Colonic mucosa (tissue), 4 donors: ENCODE data around the gene HECW1. TPM values are rescaled to one million over a fixed set of nuclear protein-coding genes. Genes with fewer than 3 reads are reported as not detected.

Experiments used
- DNase-seq: peaks from one replicate; pipeline ENCODE4 v3.0.0-alpha.2; 2020
- H3K27ac ChIP-seq: fragments of 200-600 bp; one replicate; pipeline ENCODE4 v1.8.0; 2021
- H3K27me3 ChIP-seq: fragments of 200-600 bp; one replicate; pipeline ENCODE4 v1.8.0; 2021
- H3K36me3 ChIP-seq: fragments of 200-600 bp; one replicate; pipeline ENCODE4 v1.8.0; 2021
- H3K4me1 ChIP-seq: fragments of 200-600 bp; one replicate; pipeline ENCODE4 v1.8.0; 2021; ENCODE audit warnings: mild to moderate bottlenecking
- H3K4me3 ChIP-seq: fragments of 200-600 bp; one replicate; pipeline ENCODE4 v1.8.0; 2021
- H3K9ac ChIP-seq, 2 donors: one replicate each; pipeline ENCODE4 v1.7.0; 2013; ENCODE audit warnings: control low read depth in 2 of 2, low read depth in 2 of 2, low read length in 2 of 2
- H3K9me3 ChIP-seq: fragments of 200-600 bp; one replicate; pipeline ENCODE4 v1.8.0; 2021
- CTCF ChIP-seq: fragments of 200-600 bp; IDR thresholded peaks from one replicate; pipeline ENCODE4 v1.8.0; 2022; ENCODE audit warnings: antibody characterized with exemption, mild to moderate bottlenecking
- intact Hi-C: fragments of 100-400 bp; cut with DNase I; formaldehyde crosslinking; loops from one replicate; pipeline ENCODE4 v1.14.1; 2022
- total RNA-seq, 2 donors: library from RNA; stranded (reverse); fragmentation: NEBNext Ultra II Directional in 1 of 2; extraction: Animal tissue kit (Norgen Biotek cat#: 25700) in 1 of 2; gene quantifications; one replicate each; pipeline ENCODE4 v1.2.1, GENCODE V29; 2021
- donor health status: healthy.
- donor health status: DM: no; HTN: no; CAD: no.
- donor health status: DM: no; HTN: no; CAD: no.

The HECW1 gene
- total RNA-seq, 2 donors from 2014 or later, result 0.35 to 0.40 TPM

- peak overlapping the region; percentile 41 for H3K27ac ChIP-seq
- DNase-seq, result peak; percentile 61
- peak overlapping the region in 1 of 2 donors; percentile 38 for H3K9ac ChIP-seq
- H3K27me3 ChIP-seq, result no peaks in the 10 kb centered on the region
- TF ChIP-seq CTCF, result no peak
- intact Hi-C loops, result no loop called here
- peak overlapping the region; percentile 19 for H3K4me3 ChIP-seq
- no peaks in the 10 kb centered on the region for H3K4me1 ChIP-seq
- no peaks in the 10 kb centered on the region for H3K9me3 ChIP-seq
- no peaks in the 10 kb centered on the region for H3K36me3 ChIP-seq
Observed at GRCh38 chr7:43248961-43249822, 136.7 kb downstream of the HECW1 start.

- TF ChIP-seq CTCF, result no peak
- no peak for DNase-seq
- peak overlapping the region in 1 of 2 donors; percentile 14 for H3K9ac ChIP-seq
Observed at GRCh38 chr7:43249823-43250145, 137.3 kb downstream of the HECW1 start.

GRCh38 chr7:43260980-43261878, 148.8 kb downstream of the HECW1 start:
- H3K27ac ChIP-seq, result no peak overlapping the region
- no peak overlapping the region for H3K4me3 ChIP-seq
- no peaks in the 10 kb centered on the region for H3K27me3 ChIP-seq
- peak; percentile 71 for DNase-seq
- H3K9me3 ChIP-seq, result no peaks in the 10 kb centered on the region
- TF ChIP-seq CTCF, result peak; percentile 90
- no peak overlapping the region for H3K9ac ChIP-seq
- H3K36me3 ChIP-seq, result no peaks in the 10 kb centered on the region
- H3K4me1 ChIP-seq, result no peaks in the 10 kb centered on the region
- intact Hi-C loops, result no loop called here

More at GRCh38 chr7:43249823-43250145, 137.3 kb downstream of the HECW1 start:
- intact Hi-C loops, result loop anchor here (10.0 kb wide), 1 partner anchor 1305 kb away; no protein-coding TSS in a partner anchor
- Histone ChIP-seq H3K9me3 (no peaks in the 10 kb centered on the region), H3K27ac (no peak overlapping the region), H3K36me3 (no peaks in the 10 kb centered on the region), H3K4me3 (no peak overlapping the region), H3K27me3 (no peaks in the 10 kb centered on the region), H3K4me1 (no peaks in the 10 kb centered on the region)

GRCh38 chr7:43265139-43265538, 152.7 kb downstream of the HECW1 start:
- no peak overlapping the region for H3K9ac ChIP-seq
- DNase-seq, result no peak
- H3K27me3 ChIP-seq, result no peaks in the 10 kb centered on the region
- no peak overlapping the region for H3K27ac ChIP-seq
- H3K9me3 ChIP-seq, result no peaks in the 10 kb centered on the region
- no peaks in the 10 kb centered on the region for H3K36me3 ChIP-seq
- intact Hi-C loops, result no loop called here
- no peak overlapping the region for H3K4me3 ChIP-seq
- TF ChIP-seq CTCF, result no peak
- H3K4me1 ChIP-seq, result no peaks in the 10 kb centered on the region

DNA sequence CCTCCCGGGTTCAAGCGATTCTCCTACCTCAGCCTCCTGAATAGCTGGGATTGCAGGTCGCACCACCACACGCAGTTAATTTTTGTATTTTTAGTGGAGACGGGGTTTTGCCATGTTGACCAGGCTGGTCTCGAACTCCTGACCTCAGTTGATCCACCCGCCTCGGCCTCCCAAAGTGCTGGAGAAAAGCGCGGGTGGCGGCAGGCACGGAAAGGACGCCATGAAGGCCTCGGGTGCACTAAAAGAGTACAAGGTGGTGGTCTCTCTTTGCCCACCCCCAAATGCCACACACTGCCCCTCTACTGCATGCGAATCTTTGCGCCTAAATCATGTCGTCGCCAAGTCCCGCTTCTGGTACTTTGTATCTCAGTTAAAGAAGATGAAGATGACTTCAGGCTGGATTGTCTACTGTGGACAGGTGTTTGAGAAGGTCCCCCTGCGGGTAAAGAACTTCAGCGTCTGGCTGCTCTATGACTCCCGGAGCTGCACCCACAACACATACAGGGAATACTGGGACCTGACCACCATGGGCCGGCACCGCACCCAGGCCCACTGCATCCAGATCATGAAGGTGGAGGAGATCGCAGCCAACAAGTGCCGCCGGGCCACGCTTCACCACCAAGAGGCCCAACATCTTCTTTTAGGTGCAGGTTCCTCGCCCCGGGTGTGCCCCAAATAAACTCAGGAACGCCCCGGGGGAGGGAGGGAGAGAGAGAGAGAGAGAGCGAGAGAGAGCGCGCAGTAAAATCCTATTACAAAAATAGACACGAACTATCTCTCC, 161.7 kb downstream of the HECW1 start:
- no peak for DNase-seq

More for the DNA sequence above, 161.7 kb downstream of the HECW1 start:
- Histone ChIP-seq H3K27me3 (no peaks in the 10 kb centered on the region), H3K9me3 (no peaks in the 10 kb centered on the region), H3K9ac (no peak overlapping the region), H3K27ac (no peak overlapping the region), H3K4me3 (no peak overlapping the region), H3K36me3 (no peaks in the 10 kb centered on the region), H3K4me1 (no peaks in the 10 kb centered on the region)
- intact Hi-C loops, result no loop called here
- TF ChIP-seq CTCF, result no peak
